Right lung (tissue), 5 donors: Measurements from ENCODE around the gene MACROH2A2. TPM values are rescaled to one million over a fixed set of nuclear protein-coding genes. Genes with fewer than 3 reads are reported as not detected.
"Not testable (repeated sequence)": the region's sequence is repeated elsewhere in the genome, so short reads cannot be mapped to it uniquely, and the experiment has no call there.

Source experiments
- DNase-seq, 2 donors: peaks; one replicate each; pipeline ENCODE4 v3.0.0-alpha.2; 2013
- polyA plus RNA-seq, 5 donors: library from polyadenylated mRNA; unstranded; fragments of 120-200 nt; gene quantifications; one replicate each; pipeline versions ENCODE4 v1.2.1 to v1.2.3, GENCODE V29; 2013; ENCODE audit warnings: inconsistent platforms in 1 of 5, low replicate concordance in 1 of 5; ENCODE audit not compliant: insufficient read length in 5 of 5, insufficient read depth in 1 of 5

The MACROH2A2 gene
- polyA plus RNA-seq, 5 donors, result 69.3 to 78.0 (median 71.6) TPM

- DNase-seq, result peak; percentile 97 to 98
Observed at GRCh38 chr10:70146489-70147258, 94.0 kb downstream of the MACROH2A2 start, which contains the start of gene TYSND1. Gene TYSND1, minus strand, starts transcription at chr10:70146700. Its CDS starts 114 bp downstream, at chr10:70146586.

GRCh38 chr10:70147259-70147625 is 94.6 kb downstream of the MACROH2A2 start:
- DNase-seq, result no peak

GRCh38 chr10:70148516-70148915 is 95.9 kb downstream of the MACROH2A2 start:
- DNase-seq, result no peak

- no peak for DNase-seq
Observed at GRCh38 chr10:70155255-70155838, 102.7 kb downstream of the MACROH2A2 start.

GRCh38 chr10:70158113-70158512 is 105.5 kb downstream of the MACROH2A2 start:
- DNase-seq, result no peak

- not testable (repeated sequence) for DNase-seq
Observed at GRCh38 chr10:70159366-70159765, 106.7 kb downstream of the MACROH2A2 start.

GRCh38 chr10:70160798-70161197 is 108.2 kb downstream of the MACROH2A2 start:
- no peak for DNase-seq

Other genes starting within 250 kb of the MACROH2A2 start
- gene AIFM2, start 80.0 kb downstream of the MACROH2A2 start, polyA plus RNA-seq, result 1 to 10 TPM; 5.1 to 7.7 (median 6.4) TPM
- 10 to 100 TPM in 4 of 5 donors, 1 to 10 TPM in 1; 8.6 to 13.1 (median 12.0) TPM for gene TYSND1, start 93.9 kb downstream of the MACROH2A2 start, polyA plus RNA-seq
- gene SAR1A, start 117.7 kb downstream of the MACROH2A2 start, polyA plus RNA-seq, result 100 to 1,000 TPM; 105 to 143 (median 124) TPM
- gene PPA1, start 180.6 kb downstream of the MACROH2A2 start, polyA plus RNA-seq, result 100 to 1,000 TPM; 111 to 148 (median 121) TPM
- under 1 TPM; 0.22 to 0.66 (median 0.44) TPM for gene NPFFR1, start 231.2 kb downstream of the MACROH2A2 start, polyA plus RNA-seq